Uterus (tissue), 4 donors: ENCODE data around the gene LRRN2. TPM values are rescaled to one million over a fixed set of nuclear protein-coding genes. Genes with fewer than 3 reads are reported as not detected.

ENCODE experiments used
- DNase-seq, 2 donors: peaks; one replicate each; pipeline ENCODE4 v3.0.0-alpha.2; 2019 to 2020
- H3K27ac ChIP-seq, 2 donors: fragments of 200-600 bp; sonication (generic); 1 replicate in 1 of 2; 2 replicates in 1 of 2; pipeline ENCODE4 v1.5.1; 2016 to 2018
- H3K27me3 ChIP-seq, 2 donors: fragments of 200-600 bp; sonication (generic); one replicate each; pipeline ENCODE4 v1.5.1; 2018 to 2019; ENCODE audit warnings: control low read depth in 1 of 2
- H3K36me3 ChIP-seq, 2 donors: fragments of 200-600 bp; sonication (generic); one replicate each; pipeline ENCODE4 v1.5.1; 2019; ENCODE audit warnings: control low read depth in 1 of 2
- H3K4me1 ChIP-seq, 2 donors: fragments of 200-600 bp; sonication (generic); one replicate each; pipeline ENCODE4 v1.5.1; 2018 to 2019; ENCODE audit warnings: control low read depth in 1 of 2
- H3K4me3 ChIP-seq, 2 donors: fragments of 200-600 bp; sonication (generic); 1 replicate in 1 of 2; 2 replicates in 1 of 2; pipeline ENCODE4 v1.5.1; 2018 to 2019; ENCODE audit warnings: mild to moderate bottlenecking in 1 of 2
- H3K9me3 ChIP-seq, 2 donors: fragments of 200-600 bp; sonication (generic); one replicate each; pipeline ENCODE4 v1.5.1; 2019; ENCODE audit warnings: control low read depth in 1 of 2
- CTCF ChIP-seq, 4 experiments: fragments of 200-600 bp in 2 of 4; fragments of 450-650 bp in 2 of 4; sonication (generic) in 2 of 4; IDR thresholded peaks; one replicate each; pipeline ENCODE4 v1.5.1; 2016 to 2019; ENCODE audit warnings: antibody characterized with exemption in 4 of 4, mild to moderate bottlenecking in 2 of 4, moderate library complexity in 1 of 4
- POLR2A ChIP-seq, 2 donors: fragments of 450-650 bp; IDR thresholded peaks; one replicate each; pipeline ENCODE4 v1.6.1; 2016; ENCODE audit warnings: antibody characterized with exemption in 2 of 2, mild to moderate bottlenecking in 1 of 2, moderate library complexity in 1 of 2
- intact Hi-C: fragments of 100-400 bp; cut with DNase I; formaldehyde crosslinking; loops from one replicate; pipeline ENCODE4 v1.15.1; 2023; ENCODE audit warnings: low total_unique reads
- total RNA-seq, 4 donors: library from RNA; depleted of rRNA in 3 of 4; stranded (reverse); fragments of >200 nt in 3 of 4; gene quantifications; one replicate each; pipeline versions ENCODE4 v1.1.0 to v1.2.4, GENCODE V29; 2014 to 2023
- donor health status: DM: yes; HTN: yes; CAD: no.

LRRN2 gene
- total RNA-seq, 4 donors from 2014 or later = 1.3 to 5.5 (median 3.9) TPM

- intact Hi-C loops = no loop called here
These were observed 5.1 kb downstream of the LRRN2 start for GRCh38 chr1:204680461-204680860.

GRCh38 chr1:204680051-204680450 is 5.5 kb downstream of the LRRN2 start:
- TF ChIP-seq POLR2A (IDR thresholded peaks at IDR 0.05) (no peak), CTCF (IDR thresholded peaks at IDR 0.05) (no peak)
- H3K27me3 ChIP-seq = no peaks in the 10 kb centered on the region
- intact Hi-C loops = no loop called here
- H3K4me3 ChIP-seq = no peak overlapping the region
- H3K27ac ChIP-seq = no peak overlapping the region
- H3K36me3 ChIP-seq = no peaks in the 10 kb centered on the region
- DNase-seq = no peak
- H3K4me1 ChIP-seq = peaks cover 0 to 5% of the 10 kb centered on the region in 2 donors
- H3K9me3 ChIP-seq = no peaks in the 10 kb centered on the region

More at GRCh38 chr1:204680461-204680860, 5.1 kb downstream of the LRRN2 start:
- Histone ChIP-seq H3K27ac (no peak overlapping the region), H3K4me1 (peaks cover 0 to 5% of the 10 kb centered on the region in 2 donors), H3K27me3 (no peaks in the 10 kb centered on the region), H3K36me3 (no peaks in the 10 kb centered on the region), H3K9me3 (no peaks in the 10 kb centered on the region), H3K4me3 (no peak overlapping the region)
- no peak for DNase-seq
- TF ChIP-seq POLR2A (IDR thresholded peaks at IDR 0.05) = no peak
- TF ChIP-seq CTCF (IDR thresholded peaks at IDR 0.05) = no peak

- Histone ChIP-seq H3K4me1 (no peaks in the 10 kb centered on the region), H3K27ac (no peak overlapping the region), H3K9me3 (no peaks in the 10 kb centered on the region), H3K36me3 (no peaks in the 10 kb centered on the region), H3K27me3 (no peaks in the 10 kb centered on the region), H3K4me3 (no peak overlapping the region)
- DNase-seq = no peak
- TF ChIP-seq CTCF (IDR thresholded peaks at IDR 0.05) = no peak
- no peak for TF ChIP-seq POLR2A (IDR thresholded peaks at IDR 0.05)
- intact Hi-C loops = no loop called here
These were observed 6.6 kb downstream of the LRRN2 start for GRCh38 chr1:204678721-204679475.

- no peak for DNase-seq
- intact Hi-C loops = no loop called here
- Histone ChIP-seq H3K9me3 (no peaks in the 10 kb centered on the region), H3K36me3 (no peaks in the 10 kb centered on the region), H3K27ac (no peak overlapping the region), H3K4me3 (no peak overlapping the region), H3K27me3 (no peaks in the 10 kb centered on the region), H3K4me1 (no peaks in the 10 kb centered on the region)
- no peak for TF ChIP-seq CTCF (IDR thresholded peaks at IDR 0.05)
- no peak for TF ChIP-seq POLR2A (IDR thresholded peaks at IDR 0.05)
These were observed 7.7 kb downstream of the LRRN2 start for GRCh38 chr1:204677864-204678263.

GRCh38 chr1:204676043-204676442 is 9.5 kb downstream of the LRRN2 start:
- no peaks in the 10 kb centered on the region for H3K4me1 ChIP-seq
- TF ChIP-seq CTCF (IDR thresholded peaks at IDR 0.05) = no peak
- TF ChIP-seq POLR2A (IDR thresholded peaks at IDR 0.05) = no peak
- no peaks in the 10 kb centered on the region for H3K9me3 ChIP-seq
- intact Hi-C loops = no loop called here
- no peak overlapping the region for H3K27ac ChIP-seq
- H3K27me3 ChIP-seq = no peaks in the 10 kb centered on the region
- DNase-seq = no peak
- H3K4me3 ChIP-seq = no peak overlapping the region
- H3K36me3 ChIP-seq = no peaks in the 10 kb centered on the region
